Measurements from ENCODE around the gene CLEC1B.

CLEC1B gene

DNA sequence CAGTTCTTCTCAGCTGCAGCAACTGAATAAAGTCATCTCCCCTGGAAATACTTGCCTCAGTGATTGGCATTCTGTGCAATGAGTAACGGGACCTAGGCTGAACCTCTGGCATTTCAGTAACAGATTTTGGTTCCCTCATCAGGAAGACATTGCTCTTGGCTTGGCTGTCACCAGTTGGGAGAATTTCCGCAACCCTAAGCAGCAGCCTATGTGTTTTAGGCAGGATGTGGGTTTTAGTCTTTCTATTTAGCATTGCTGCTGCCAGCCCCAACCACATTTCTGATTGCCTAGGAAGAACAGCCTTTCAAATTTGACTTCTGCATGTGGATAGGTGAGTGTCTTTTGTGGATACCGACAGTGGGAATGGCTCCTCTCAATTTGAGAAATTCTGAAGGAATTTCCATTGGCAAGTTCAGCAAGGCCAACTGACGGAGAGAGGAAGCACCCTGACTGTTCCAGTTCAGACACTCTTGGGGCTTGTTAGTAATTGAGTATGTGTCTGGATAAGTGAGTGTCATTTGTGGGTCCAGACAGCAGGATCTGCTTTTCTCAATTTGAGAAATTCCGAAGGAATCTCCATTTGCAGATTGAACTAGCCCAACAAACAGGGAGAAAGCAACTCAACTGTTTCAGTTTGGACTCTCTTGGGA, 47.8 kb downstream of the CLEC1B start:
- no peak overlapping the region for H3K27ac ChIP-seq
- TF ChIP-seq, protein P1, sequence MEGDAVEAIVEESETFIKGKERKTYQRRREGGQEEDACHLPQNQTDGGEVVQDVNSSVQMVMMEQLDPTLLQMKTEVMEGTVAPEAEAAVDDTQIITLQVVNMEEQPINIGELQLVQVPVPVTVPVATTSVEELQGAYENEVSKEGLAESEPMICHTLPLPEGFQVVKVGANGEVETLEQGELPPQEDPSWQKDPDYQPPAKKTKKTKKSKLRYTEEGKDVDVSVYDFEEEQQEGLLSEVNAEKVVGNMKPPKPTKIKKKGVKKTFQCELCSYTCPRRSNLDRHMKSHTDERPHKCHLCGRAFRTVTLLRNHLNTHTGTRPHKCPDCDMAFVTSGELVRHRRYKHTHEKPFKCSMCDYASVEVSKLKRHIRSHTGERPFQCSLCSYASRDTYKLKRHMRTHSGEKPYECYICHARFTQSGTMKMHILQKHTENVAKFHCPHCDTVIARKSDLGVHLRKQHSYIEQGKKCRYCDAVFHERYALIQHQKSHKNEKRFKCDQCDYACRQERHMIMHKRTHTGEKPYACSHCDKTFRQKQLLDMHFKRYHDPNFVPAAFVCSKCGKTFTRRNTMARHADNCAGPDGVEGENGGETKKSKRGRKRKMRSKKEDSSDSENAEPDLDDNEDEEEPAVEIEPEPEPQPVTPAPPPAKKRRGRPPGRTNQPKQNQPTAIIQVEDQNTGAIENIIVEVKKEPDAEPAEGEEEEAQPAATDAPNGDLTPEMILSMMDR (conservative IDR thresholded peaks at IDR 0.05) = no peak

DNA sequence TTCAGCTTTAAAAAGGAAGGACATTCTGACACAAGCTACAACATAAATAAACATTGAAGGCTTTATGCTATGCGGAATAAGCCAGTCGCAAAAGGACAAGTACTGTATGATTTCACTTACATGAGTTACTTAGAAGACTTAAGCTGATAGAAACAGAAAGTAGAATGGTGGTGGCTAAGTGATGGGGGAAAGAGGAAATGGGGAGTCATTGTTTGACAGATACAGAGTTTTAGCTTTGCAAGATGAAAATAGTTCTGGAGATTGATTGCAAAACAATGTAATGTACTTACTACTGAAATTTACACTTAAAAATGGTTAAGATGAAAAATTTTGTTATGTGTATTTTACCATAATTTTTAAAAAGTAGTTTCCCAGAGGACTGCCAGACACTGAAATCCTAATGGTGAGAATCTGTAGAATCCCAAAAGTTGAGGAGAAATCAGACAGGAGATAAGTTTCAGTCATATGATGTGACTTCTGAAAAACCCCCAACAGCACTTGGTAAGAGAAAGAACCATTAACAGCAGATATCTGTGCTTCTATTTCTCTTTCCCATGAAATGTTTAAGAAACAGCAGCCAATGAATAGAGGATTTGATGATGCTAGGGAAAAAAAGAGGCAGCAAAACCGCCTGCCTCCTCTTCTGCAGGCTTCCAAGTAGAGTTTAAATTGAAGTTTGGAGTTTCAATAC, 50.2 kb downstream of the CLEC1B start:
- no peak overlapping the region for H3K27ac ChIP-seq
- TF ChIP-seq, protein P1 (conservative IDR thresholded peaks at IDR 0.05) = no peak

DNA sequence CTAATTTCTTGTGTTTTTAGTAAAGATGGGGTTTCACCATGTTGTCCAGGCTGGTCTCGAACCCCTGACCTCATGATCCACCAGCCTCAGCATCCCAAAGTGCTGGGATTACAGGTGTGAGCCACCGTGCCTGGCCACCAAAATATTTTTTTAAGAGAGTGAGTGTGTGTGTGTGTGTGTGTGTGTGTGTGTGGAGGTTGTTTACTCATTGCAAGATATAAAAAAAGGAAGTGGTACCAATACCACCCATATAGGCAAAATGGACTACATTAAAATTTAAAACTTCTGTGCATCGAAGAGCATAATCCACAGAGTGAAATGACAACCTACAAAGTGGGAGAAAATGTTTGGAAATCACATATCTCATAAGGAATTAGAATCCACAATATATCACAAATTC, 51.2 kb downstream of the CLEC1B start:
- TF ChIP-seq, protein P1 (conservative IDR thresholded peaks at IDR 0.05) = no peak
- no peak overlapping the region for H3K27ac ChIP-seq

DNA sequence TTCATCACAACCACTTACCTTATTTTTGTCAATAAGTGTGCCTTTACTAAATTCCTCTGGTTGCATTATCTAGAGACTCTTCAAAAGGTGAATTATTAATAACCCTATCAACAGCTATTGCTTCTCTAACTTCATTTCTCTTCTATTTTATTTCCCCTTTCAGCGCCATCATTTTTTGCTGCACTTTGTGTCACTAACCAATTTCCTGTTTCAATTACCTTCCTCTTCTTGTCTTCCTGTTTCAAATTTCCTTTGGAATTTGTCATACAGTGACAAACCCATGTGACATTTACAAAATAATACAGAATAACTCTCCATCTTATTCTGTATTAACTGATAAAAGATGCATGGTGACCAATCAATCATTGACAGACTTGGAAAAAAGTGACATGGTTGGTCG, 54.5 kb downstream of the CLEC1B start:
- H3K27ac ChIP-seq = no peak overlapping the region
- TF ChIP-seq, protein P1 (conservative IDR thresholded peaks at IDR 0.05) = no peak

DNA sequence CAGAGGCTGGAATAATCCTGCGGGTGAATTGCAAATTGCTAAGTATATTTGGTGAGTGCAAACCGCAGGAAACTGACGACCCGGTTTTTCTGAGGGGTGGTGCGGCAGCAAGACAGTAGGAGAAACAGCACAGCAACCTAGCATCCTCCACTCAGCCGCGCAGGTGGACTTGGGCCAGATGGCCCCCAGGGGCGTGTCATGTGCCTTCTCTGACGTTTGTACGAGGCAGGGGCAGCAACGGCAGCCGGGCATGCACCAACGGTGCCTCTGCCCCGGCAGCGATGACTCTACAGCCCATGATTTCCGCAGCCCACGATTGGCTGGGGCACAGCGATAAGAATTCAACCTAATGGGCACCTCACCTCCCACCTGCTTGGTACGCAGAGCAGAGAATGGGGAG, 55.7 kb downstream of the CLEC1B start:
- TF ChIP-seq, protein P1 (conservative IDR thresholded peaks at IDR 0.05) = no peak
- no peak overlapping the region for H3K27ac ChIP-seq

Data from VCaP (cell line).